Brain pericyte (primary cell): ENCODE data around the gene SMIM20.

Experiments used
- DNase-seq: peaks from one replicate; pipeline ENCODE4 v3.0.0-alpha.2; 2012; ENCODE audit warnings: low read depth, low spot score

The SMIM20 gene

GRCh38 chr4:25954293-25954904 lies 40.4 kb downstream of the SMIM20 start:
- no peak for DNase-seq

- DNase-seq = no peak
Observed at GRCh38 chr4:25955705-25956104, 41.7 kb downstream of the SMIM20 start.

- no peak for DNase-seq
Observed at GRCh38 chr4:25956260-25956659, 42.2 kb downstream of the SMIM20 start.

- no peak for DNase-seq
Observed at GRCh38 chr4:25958110-25958509, 44.1 kb downstream of the SMIM20 start.

- DNase-seq = no peak
Observed at GRCh38 chr4:25962393-25962792, 48.4 kb downstream of the SMIM20 start.

GRCh38 chr4:25965629-25966028 lies 51.6 kb downstream of the SMIM20 start:
- no peak for DNase-seq

GRCh38 chr4:25966171-25966570 lies 52.2 kb downstream of the SMIM20 start:
- no peak for DNase-seq

GRCh38 chr4:25969374-25970155 lies 55.5 kb downstream of the SMIM20 start:
- no peak for DNase-seq

GRCh38 chr4:25970226-25970675 lies 56.2 kb downstream of the SMIM20 start:
- no peak for DNase-seq

GRCh38 chr4:25970691-25971432 lies 56.8 kb downstream of the SMIM20 start:
- no peak for DNase-seq

GRCh38 chr4:25972366-25972765 lies 58.3 kb downstream of the SMIM20 start:
- no peak for DNase-seq

GRCh38 chr4:25972984-25973745 lies 59.1 kb downstream of the SMIM20 start:
- no peak for DNase-seq

GRCh38 chr4:25976780-25977179 lies 62.8 kb downstream of the SMIM20 start:
- DNase-seq = no peak

GRCh38 chr4:25977397-25978170 lies 63.6 kb downstream of the SMIM20 start:
- DNase-seq = no peak

GRCh38 chr4:25978327-25978726 lies 64.3 kb downstream of the SMIM20 start:
- no peak for DNase-seq
